SK-N-SH treated with all-trans-retinoic acid at 6 μM for 48 hours (cell line): ENCODE results near the gene BNC2.

Source experiments
- ARNTL ChIP-seq: fragments of 450-650 bp; formaldehyde crosslinking; IDR thresholded peaks from 2 replicates; pipeline ENCODE4 v1.5.0; 2020; ENCODE audit warnings: low read depth, mild to moderate bottlenecking, moderate library complexity, borderline replicate concordance
- CREB5 ChIP-seq: fragments of 250-450 bp; sonication (Bioruptor Pico); IDR thresholded peaks from 2 replicates; pipeline ENCODE4 v1.5.1; 2020; ENCODE audit warnings: low read depth, mild to moderate bottlenecking, moderate library complexity
- CSDC2 ChIP-seq: fragments of 250-450 bp; sonication (Bioruptor Pico); IDR thresholded peaks from 2 replicates; pipeline ENCODE4 v1.5.0; 2020; ENCODE audit warnings: mild to moderate bottlenecking, moderate library complexity
- ESRRG ChIP-seq: fragments of 250-450 bp; sonication (Bioruptor Pico); IDR thresholded peaks from 2 replicates; pipeline ENCODE4 v1.6.1; 2021; ENCODE audit warnings: mild to moderate bottlenecking
- GLIS3 ChIP-seq: fragments of 250-450 bp; sonication (Bioruptor Pico); IDR thresholded peaks from 2 replicates; pipeline ENCODE4 v1.5.0; 2020; ENCODE audit warnings: mild to moderate bottlenecking, moderate library complexity
- PATZ1 ChIP-seq: fragments of 250-450 bp; sonication (Bioruptor Pico); IDR thresholded peaks from 2 replicates; pipeline ENCODE4 v1.8.0; 2020; ENCODE audit warnings: mild to moderate bottlenecking, moderate library complexity, borderline replicate concordance
- PPARA ChIP-seq: fragments of 250-450 bp; sonication (Bioruptor Pico); IDR thresholded peaks from 2 replicates; pipeline ENCODE4 v1.5.0; 2020; ENCODE audit warnings: mild to moderate bottlenecking, borderline replicate concordance
- RARB ChIP-seq: fragments of 250-450 bp; sonication (Bioruptor Pico); IDR thresholded peaks from 2 replicates; pipeline ENCODE4 v1.8.0; 2021; ENCODE audit warnings: mild to moderate bottlenecking, moderate library complexity
- TCF4 ChIP-seq: fragments of 250-450 bp; sonication (Bioruptor Pico); IDR thresholded peaks from 2 replicates; pipeline ENCODE4 v1.8.0; 2021; ENCODE audit warnings: mild to moderate bottlenecking, moderate library complexity, borderline replicate concordance
- TOX ChIP-seq: fragments of 250-450 bp; sonication (Bioruptor Pico); IDR thresholded peaks from 2 replicates; pipeline ENCODE4 v1.8.0; 2021; ENCODE audit warnings: mild to moderate bottlenecking, moderate library complexity, borderline replicate concordance
- ZC3H10 ChIP-seq: fragments of 250-450 bp; sonication (Bioruptor Pico); IDR thresholded peaks from 2 replicates; pipeline ENCODE4 v1.5.1; 2021; ENCODE audit warnings: mild to moderate bottlenecking, moderate library complexity
- ZFP30 ChIP-seq: fragments of 450-650 bp; formaldehyde crosslinking; IDR thresholded peaks from 2 replicates; pipeline ENCODE4 v1.5.0; 2022; ENCODE audit warnings: mild to moderate bottlenecking, moderate library complexity

GRCh38 chr9:16370647-16371046, 499.8 kb downstream of the BNC2 start:
- no peak for TF ChIP-seq TCF4 (CRISPR knock-in tag)
- TF ChIP-seq PATZ1 (CRISPR knock-in tag), result no peak
- TF ChIP-seq ZFP30 (CRISPR knock-in tag), result no peak
- no peak for TF ChIP-seq RARB (CRISPR knock-in tag)
- no peak for TF ChIP-seq ARNTL (CRISPR knock-in tag)
- no peak for TF ChIP-seq ESRRG (CRISPR knock-in tag)
- TF ChIP-seq GLIS3 (CRISPR knock-in tag), result no peak
- TF ChIP-seq CREB5 (CRISPR knock-in tag), result no peak
- TF ChIP-seq CSDC2, result no peak
- TF ChIP-seq PPARA (CRISPR knock-in tag), result no peak
- TF ChIP-seq ZC3H10 (CRISPR knock-in tag), result no peak
- TF ChIP-seq TOX (CRISPR knock-in tag), result no peak
